ENCODE data around the gene SECISBP2L. TPM values are rescaled to one million over a fixed set of nuclear protein-coding genes. Genes with fewer than 3 reads are reported as not detected.

SECISBP2L gene
- total RNA-seq, 1 experiment from 2014 or later: 24.7 TPM

- Histone ChIP-seq H4K5ac (ENCODE audit: insufficient read length, low read depth, low read length) (no peak overlapping the region), H2BK15ac (ENCODE audit: low read depth, low read length) (no peak overlapping the region), H3K4me2 (ENCODE audit: insufficient read depth, insufficient read length, low read length) (no peak overlapping the region), H3K79me1 (ENCODE audit: insufficient read depth, low read depth, low read length, poor library complexity, severe bottlenecking) (no peaks in the 10 kb centered on the region), H3K9me3 (ENCODE audit: control insufficient read depth, low read depth, low read length) (no peaks in the 10 kb centered on the region), H2BK12ac (ENCODE audit: insufficient read length, low read depth, low read length) (no peak overlapping the region), H2BK20ac (ENCODE audit: low read depth, low read length, poor library complexity, severe bottlenecking) (no peak overlapping the region), H3K23me2 (ENCODE audit: insufficient read length, low read depth, low read length, poor library complexity, severe bottlenecking) (no peaks in the 10 kb centered on the region), H2BK5ac (ENCODE audit: insufficient read length, low read length) (no peak overlapping the region), H2AFZ (ENCODE audit: low read length) (no peak overlapping the region), H3K18ac (ENCODE audit: insufficient read length, low read depth, low read length) (no peak overlapping the region), H3K56ac (ENCODE audit: insufficient read length, low read depth, low read length) (no peak overlapping the region), H3K4ac (ENCODE audit: low read depth, low read length) (no peak overlapping the region), H3K79me2 (ENCODE audit: insufficient read depth, low read length) (no peaks in the 10 kb centered on the region), H3K4me1 (ENCODE audit: insufficient read depth, low read length) (no peaks in the 10 kb centered on the region), H3K27me3 (ENCODE audit: insufficient read depth, low read length) (no peaks in the 10 kb centered on the region; the same call in 1 of the 2 replicates), H3K23ac (ENCODE audit: insufficient read length, low read depth, low read length) (no peak overlapping the region), H3K9ac (ENCODE audit: extremely low read depth, insufficient read length, low read length) (no peak overlapping the region), H3K14ac (ENCODE audit: insufficient read depth, low read length) (no peak overlapping the region), H4K20me1 (ENCODE audit: control insufficient read depth, insufficient read depth, insufficient read length) (no peaks in the 10 kb centered on the region), H3T11ph (ENCODE audit: low read length) (no peak overlapping the region), H3K27ac (ENCODE audit: insufficient read length, low read depth, low read length) (no peak overlapping the region), H4K91ac (ENCODE audit: insufficient read length, low read depth, low read length) (no peak overlapping the region), H2BK120ac (ENCODE audit: low read depth, low read length, poor library complexity, severe bottlenecking) (no peak overlapping the region), H4K8ac (replicated peaks; ENCODE audit: insufficient read length, low read depth, low read length) (no peak overlapping the region), H2AK5ac (ENCODE audit: insufficient read length, low read length) (no peak overlapping the region)
- DNase-seq: no peak
- Mint-ChIP-seq H3K4me1 (no peaks in the 10 kb centered on the region), H3K4me3 (no peak overlapping the region), H3K27me3 (ENCODE audit: low read depth) (no peaks in the 10 kb centered on the region; the same call in 1 of the 2 replicates), H3K9me3 (no peaks in the 10 kb centered on the region), H3K27ac (no peak overlapping the region), H3K36me3 (ENCODE audit: insufficient read depth in 1 of 3, low read depth in 3 of 3) (no peaks in the 10 kb centered on the region)
- no peak for TF ChIP-seq CTCF (conservative IDR thresholded peaks at IDR 0.05)
- WGBS (ENCODE audit: extremely low coverage, insufficient read length, low lambda C conversion rate): no CpG with 5 or more reads among the region's 3 CpGs
Observed at GRCh38 chr15:49084285-49084570, 38.0 kb upstream of the SECISBP2L start.

Data from H9 (cell line).